Neural progenitor cell (in vitro differentiated cells): ENCODE data around the gene LRRC7.

ENCODE experiments used
- CTCF ChIP-seq: fragments of 200-600 bp; sonication (generic); IDR thresholded peaks from 2 replicates; pipeline ENCODE4 v1.5.1; 2017; ENCODE audit warnings: antibody characterized with exemption, mild to moderate bottlenecking
- EZH2 ChIP-seq: fragments of 200-600 bp; sonication (generic); IDR thresholded peaks from 2 replicates; pipeline ENCODE4 v1.6.1; 2017; ENCODE audit warnings: antibody characterized with exemption, mild to moderate bottlenecking, moderate library complexity

GRCh38 chr1:70051926-70052325 is 484.2 kb downstream of the LRRC7 start:
- TF ChIP-seq CTCF (no peak), EZH2 (no peak)
